ENCODE measurements around the gene RALBP1. TPM values are rescaled to one million over a fixed set of nuclear protein-coding genes. Genes with fewer than 3 reads are reported as not detected.

The RALBP1 gene
- polyA plus RNA-seq, 1 donor (not counting 4 experiments of a cell fraction or from before 2014, with no cell fraction given): 47.6 TPM

GRCh38 chr18:9537677-9538076, 62.4 kb downstream of the RALBP1 start:
- FAIRE-seq (no peak), DNase-seq (ENCODE audit: low read depth, low spot score) (no peak)
- H3K9ac ChIP-seq (ENCODE audit: control insufficient read depth, extremely low read depth, insufficient read depth, low read length): no peak overlapping the region
- H3K4me3 ChIP-seq (ENCODE audit: control insufficient read depth in 2 of 3, extremely low read depth in 1 of 3, insufficient read depth in 2 of 3, low read depth in 1 of 3, low read length in 3 of 3): no peak overlapping the region
- dilution Hi-C loops (cut with MboI; ENCODE audit: extremely low pct_ligation_motif_present, low sequenced_read_pairs): no loop called here
- H3K4me2 ChIP-seq (ENCODE audit: control insufficient read depth, extremely low read depth, insufficient read depth, low read depth, low read length): no peak overlapping the region
- H4K20me1 ChIP-seq (ENCODE audit: control insufficient read depth, extremely low read depth, insufficient read depth, low read length): no peaks in the 10 kb centered on the region
- no peaks in the 10 kb centered on the region for H3K9me1 ChIP-seq (ENCODE audit: control insufficient read depth, extremely low read depth, insufficient read depth, low read length)
- TF ChIP-seq EZH2 (IDR thresholded peaks at IDR 0.05; ENCODE audit: low read length): no peak
- TF ChIP-seq, protein P1, sequence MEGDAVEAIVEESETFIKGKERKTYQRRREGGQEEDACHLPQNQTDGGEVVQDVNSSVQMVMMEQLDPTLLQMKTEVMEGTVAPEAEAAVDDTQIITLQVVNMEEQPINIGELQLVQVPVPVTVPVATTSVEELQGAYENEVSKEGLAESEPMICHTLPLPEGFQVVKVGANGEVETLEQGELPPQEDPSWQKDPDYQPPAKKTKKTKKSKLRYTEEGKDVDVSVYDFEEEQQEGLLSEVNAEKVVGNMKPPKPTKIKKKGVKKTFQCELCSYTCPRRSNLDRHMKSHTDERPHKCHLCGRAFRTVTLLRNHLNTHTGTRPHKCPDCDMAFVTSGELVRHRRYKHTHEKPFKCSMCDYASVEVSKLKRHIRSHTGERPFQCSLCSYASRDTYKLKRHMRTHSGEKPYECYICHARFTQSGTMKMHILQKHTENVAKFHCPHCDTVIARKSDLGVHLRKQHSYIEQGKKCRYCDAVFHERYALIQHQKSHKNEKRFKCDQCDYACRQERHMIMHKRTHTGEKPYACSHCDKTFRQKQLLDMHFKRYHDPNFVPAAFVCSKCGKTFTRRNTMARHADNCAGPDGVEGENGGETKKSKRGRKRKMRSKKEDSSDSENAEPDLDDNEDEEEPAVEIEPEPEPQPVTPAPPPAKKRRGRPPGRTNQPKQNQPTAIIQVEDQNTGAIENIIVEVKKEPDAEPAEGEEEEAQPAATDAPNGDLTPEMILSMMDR (optimal IDR thresholded peaks at IDR 0.05 in 1 of 3, IDR thresholded peaks at IDR 0.05 in 1 of 3, conservative IDR thresholded peaks at IDR 0.05 in 1 of 3; ENCODE audit: extremely low read depth in 1 of 3, insufficient read depth in 2 of 3, low read length in 3 of 3): no peak
- H3K79me2 ChIP-seq (ENCODE audit: control insufficient read depth, insufficient read depth, low read length): no peaks in the 10 kb centered on the region
- peaks cover 19 to 23% of the 10 kb centered on the region in 2 experiments for H3K36me3 ChIP-seq (ENCODE audit: control insufficient read depth in 2 of 2, extremely low read depth in 1 of 2, insufficient read depth in 2 of 2, low read length in 2 of 2)
- H3K4me1 ChIP-seq (ENCODE audit: control insufficient read depth, extremely low read depth, insufficient read depth, low read length): peaks cover 26% of the 10 kb centered on the region
- no peak overlapping the region for H2AFZ ChIP-seq (ENCODE audit: control insufficient read depth, low read length)
- H3K27ac ChIP-seq (ENCODE audit: control insufficient read depth, insufficient read depth, low read length): no peak overlapping the region
- H3K27me3 ChIP-seq (ENCODE audit: control insufficient read depth, extremely low read depth, insufficient read depth, low read length): no peaks in the 10 kb centered on the region
- no peaks in the 10 kb centered on the region for H3K9me3 ChIP-seq (ENCODE audit: control insufficient read depth, low read depth, low read length)

GRCh38 chr18:9539283-9539682, 64.0 kb downstream of the RALBP1 start:
- TF ChIP-seq EZH2 (IDR thresholded peaks at IDR 0.05; ENCODE audit: low read length): no peak
- TF ChIP-seq, protein P1 (optimal IDR thresholded peaks at IDR 0.05 in 1 of 3, IDR thresholded peaks at IDR 0.05 in 1 of 3, conservative IDR thresholded peaks at IDR 0.05 in 1 of 3; ENCODE audit: extremely low read depth in 1 of 3, insufficient read depth in 2 of 3, low read length in 3 of 3): no peak
- Histone ChIP-seq H2AFZ (ENCODE audit: control insufficient read depth, low read length) (no peak overlapping the region), H3K9me1 (ENCODE audit: control insufficient read depth, extremely low read depth, insufficient read depth, low read length) (no peaks in the 10 kb centered on the region), H3K27me3 (ENCODE audit: control insufficient read depth, extremely low read depth, insufficient read depth, low read length) (no peaks in the 10 kb centered on the region), H3K36me3 (ENCODE audit: control insufficient read depth in 2 of 2, extremely low read depth in 1 of 2, insufficient read depth in 2 of 2, low read length in 2 of 2) (peaks cover 10 to 11% of the 10 kb centered on the region in 2 experiments), H3K4me1 (ENCODE audit: control insufficient read depth, extremely low read depth, insufficient read depth, low read length) (peaks cover 26% of the 10 kb centered on the region), H4K20me1 (ENCODE audit: control insufficient read depth, extremely low read depth, insufficient read depth, low read length) (no peaks in the 10 kb centered on the region), H3K4me2 (ENCODE audit: control insufficient read depth, extremely low read depth, insufficient read depth, low read depth, low read length) (peak overlapping the region; percentile 29), H3K27ac (ENCODE audit: control insufficient read depth, insufficient read depth, low read length) (peak overlapping the region; percentile 48), H3K9ac (ENCODE audit: control insufficient read depth, extremely low read depth, insufficient read depth, low read length) (no peak overlapping the region), H3K79me2 (ENCODE audit: control insufficient read depth, insufficient read depth, low read length) (no peaks in the 10 kb centered on the region), H3K9me3 (ENCODE audit: control insufficient read depth, low read depth, low read length) (no peaks in the 10 kb centered on the region), H3K4me3 (ENCODE audit: control insufficient read depth in 2 of 3, extremely low read depth in 1 of 3, insufficient read depth in 2 of 3, low read depth in 1 of 3, low read length in 3 of 3) (no peak overlapping the region)
- FAIRE-seq: peak; percentile 74
- dilution Hi-C loops (cut with MboI; ENCODE audit: extremely low pct_ligation_motif_present, low sequenced_read_pairs): no loop called here
- DNase-seq (ENCODE audit: low read depth, low spot score): peak; percentile 35
